ENCODE measurements around the gene PCBD2. TPM values are rescaled to one million over a fixed set of nuclear protein-coding genes. Genes with fewer than 3 reads are reported as not detected.
A peak's percentile ranks its signal among the peaks of the same experiment; 100 is the strongest.

The PCBD2 gene
- total RNA-seq, 1 donor from 2014 or later, result 14.1 TPM

DNA sequence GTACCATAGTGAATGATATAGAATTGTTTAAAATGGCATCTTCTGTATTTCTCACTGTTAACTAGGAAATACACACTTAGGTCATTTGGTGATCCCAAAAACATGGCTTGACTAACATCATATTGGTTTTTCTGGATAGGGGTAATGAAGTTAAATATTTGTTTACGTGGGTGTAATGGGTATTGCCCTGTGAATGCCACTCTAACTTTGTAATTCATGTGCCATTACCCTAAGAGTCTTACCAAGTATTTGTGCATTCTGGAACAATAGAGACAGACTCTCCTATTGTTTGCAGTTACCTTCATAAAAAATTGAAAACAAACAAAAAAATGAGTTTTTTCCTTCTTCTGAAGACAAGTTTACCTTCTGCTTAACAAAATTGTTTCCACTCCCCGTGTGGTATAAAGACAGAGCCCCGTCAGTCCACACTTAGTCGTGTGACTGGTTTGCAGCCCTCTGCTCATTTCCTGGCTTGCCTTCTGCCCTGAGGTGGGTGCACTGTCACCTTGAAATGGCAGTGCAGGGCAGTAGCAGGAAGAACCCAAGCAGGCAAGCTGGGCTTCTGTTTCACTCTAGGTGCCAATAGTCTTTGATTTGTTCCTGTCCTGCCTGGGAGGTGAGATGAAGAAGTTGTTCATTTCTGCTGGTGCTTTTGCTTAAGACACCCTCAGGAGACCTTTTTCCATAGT lies 53.1 kb downstream of the PCBD2 start:
- H3K4me3 Mint-ChIP-seq, result no peak overlapping the region
- H3K27me3 Mint-ChIP-seq, result no peaks in the 10 kb centered on the region
- intact Hi-C loops (cut with micrococcal nuclease), result no loop called here
- no peak for DNase-seq
- peaks cover 23% of the 10 kb centered on the region for H3K36me3 Mint-ChIP-seq (ENCODE audit: low read depth)
- H3K27ac Mint-ChIP-seq, result no peak overlapping the region
- H3K9me3 Mint-ChIP-seq, result peaks cover 4% of the 10 kb centered on the region
- H3K4me1 Mint-ChIP-seq, result peaks cover 2% of the 10 kb centered on the region

DNA sequence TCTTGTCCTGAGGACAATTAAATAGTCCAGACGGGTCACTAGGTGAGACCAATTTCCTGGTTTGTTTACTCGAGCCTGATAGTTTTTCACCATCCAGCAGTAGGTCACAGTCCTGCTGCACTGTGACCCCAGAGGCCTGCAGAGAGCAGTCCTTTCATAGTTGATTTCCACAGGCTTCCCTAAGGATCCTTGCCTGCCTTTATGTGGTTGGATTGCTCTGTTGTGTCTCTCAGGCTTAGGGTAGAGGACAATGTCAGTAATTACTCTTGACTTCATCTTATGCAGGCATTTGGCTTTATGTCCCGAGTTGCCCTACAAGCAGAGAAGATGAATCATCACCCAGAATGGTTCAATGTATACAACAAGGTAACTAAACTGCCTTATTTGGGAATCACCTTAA lies 53.8 kb downstream of the PCBD2 start:
- no peaks in the 10 kb centered on the region for H3K27me3 Mint-ChIP-seq
- H3K36me3 Mint-ChIP-seq (ENCODE audit: low read depth), result peaks cover 23% of the 10 kb centered on the region
- DNase-seq, result no peak
- peaks cover 4% of the 10 kb centered on the region for H3K4me1 Mint-ChIP-seq
- intact Hi-C loops (cut with micrococcal nuclease), result no loop called here
- H3K9me3 Mint-ChIP-seq, result peaks cover 4% of the 10 kb centered on the region
- no peak overlapping the region for H3K4me3 Mint-ChIP-seq
- H3K27ac Mint-ChIP-seq, result no peak overlapping the region

DNA sequence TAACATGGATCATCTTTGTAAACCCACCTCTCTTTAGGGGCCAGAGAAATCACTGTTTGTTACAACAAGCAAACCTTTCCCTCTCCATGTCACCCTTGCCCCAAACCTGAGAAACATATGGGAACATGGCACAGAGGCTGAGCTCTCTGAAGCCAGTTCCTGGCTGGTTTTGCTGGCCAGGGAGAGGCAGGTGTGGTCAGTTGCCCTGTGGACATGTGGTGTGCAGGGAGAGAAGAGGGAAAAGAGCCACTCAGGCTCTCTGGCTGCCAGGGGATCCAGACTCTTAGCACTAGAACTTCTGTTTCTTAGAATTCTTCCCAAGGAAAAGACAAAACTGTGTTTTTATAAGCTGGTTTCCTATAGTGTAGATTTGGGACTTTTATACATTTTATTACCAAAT lies 58.2 kb downstream of the PCBD2 start:
- intact Hi-C loops (cut with micrococcal nuclease), result no loop called here
- Mint-ChIP-seq H3K27me3 (no peaks in the 10 kb centered on the region), H3K36me3 (ENCODE audit: low read depth) (peaks cover 22% of the 10 kb centered on the region), H3K4me1 (peaks cover 25% of the 10 kb centered on the region), H3K4me3 (no peak overlapping the region), H3K27ac (no peak overlapping the region), H3K9me3 (no peaks in the 10 kb centered on the region)
- no peak for DNase-seq

DNA sequence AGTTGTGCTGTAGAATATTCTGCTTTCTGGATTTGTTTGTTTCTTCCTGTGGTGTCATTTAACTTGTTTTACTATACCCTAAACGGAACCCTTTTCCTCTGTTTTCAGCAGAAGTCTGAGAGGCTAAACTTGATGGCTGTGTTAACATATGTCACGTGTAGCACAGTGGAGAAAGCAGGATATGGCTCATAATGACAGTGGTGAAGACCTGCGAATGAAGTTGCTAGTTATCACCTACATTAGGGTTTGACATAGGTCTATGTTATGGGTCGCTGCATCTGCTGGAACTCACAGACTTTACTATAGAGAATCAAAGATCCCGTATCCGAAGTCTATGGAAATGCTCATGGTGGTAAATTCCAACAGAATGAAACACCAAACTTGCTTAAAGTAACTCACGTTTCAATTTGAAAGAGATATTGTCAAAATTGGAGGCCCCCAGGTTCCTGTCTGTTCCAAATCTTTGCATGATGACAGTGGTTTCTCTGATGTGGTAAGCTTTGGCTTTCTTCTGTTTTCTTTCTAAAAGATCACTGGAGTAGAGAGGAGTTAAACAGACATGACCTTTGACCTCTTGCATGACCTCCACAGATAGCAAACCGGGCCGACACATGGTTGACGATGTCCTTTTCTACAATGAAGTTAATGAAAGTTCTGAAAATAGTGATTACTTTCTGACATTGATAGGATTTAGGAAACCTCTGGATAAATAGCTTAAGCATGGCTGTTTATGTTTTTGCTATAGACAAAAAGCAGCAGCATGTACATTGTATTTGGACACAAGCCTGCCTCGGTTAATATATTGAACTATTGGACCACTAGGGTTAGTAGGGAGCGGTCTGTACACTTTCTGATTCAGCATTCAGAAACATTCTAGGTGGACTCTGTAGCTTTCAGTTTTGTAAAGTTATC lies 59.7 kb downstream of the PCBD2 start:
- DNase-seq, result peak; percentile 78
- Mint-ChIP-seq H3K36me3 (ENCODE audit: low read depth) (peaks cover 22% of the 10 kb centered on the region), H3K4me1 (peaks cover 23% of the 10 kb centered on the region), H3K4me3 (peak overlapping the region; percentile 53), H3K27ac (peak overlapping the region; percentile 75), H3K27me3 (no peaks in the 10 kb centered on the region), H3K9me3 (no peaks in the 10 kb centered on the region)
- intact Hi-C loops (cut with micrococcal nuclease), result loop anchor here (1.0 kb wide), 1 partner anchor 44 kb away; no protein-coding TSS in a partner anchor

DNA sequence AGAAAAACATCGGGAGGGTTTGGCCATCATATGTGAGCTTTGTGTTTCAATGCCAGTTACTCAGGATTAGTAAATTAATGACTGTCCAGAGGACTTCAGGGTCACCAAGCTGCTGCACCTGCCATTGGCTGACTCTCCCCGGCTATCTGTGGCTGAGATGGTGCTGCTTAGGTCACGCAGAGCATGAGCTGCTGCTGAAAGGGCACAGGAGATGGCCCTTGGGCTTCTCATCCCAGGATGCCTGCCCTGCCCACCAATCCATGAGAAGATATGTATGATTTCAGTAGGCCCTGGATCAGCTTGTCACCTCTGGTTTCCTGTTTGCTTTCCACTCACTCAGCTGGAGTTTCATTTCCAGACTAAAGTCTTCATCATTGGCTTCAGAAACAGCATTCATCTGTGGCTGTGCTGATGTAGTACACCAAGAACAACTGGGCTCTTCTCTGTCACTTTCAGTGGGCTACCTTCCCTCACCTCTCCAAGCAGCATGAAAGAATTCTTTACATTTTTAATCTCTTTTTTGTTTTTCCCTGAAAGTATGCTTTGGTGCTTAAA lies 60.4 kb downstream of the PCBD2 start:
- Mint-ChIP-seq H3K36me3 (ENCODE audit: low read depth) (peaks cover 21% of the 10 kb centered on the region), H3K27me3 (no peaks in the 10 kb centered on the region), H3K4me1 (peaks cover 23% of the 10 kb centered on the region), H3K4me3 (peak overlapping the region; percentile 53), H3K9me3 (no peaks in the 10 kb centered on the region), H3K27ac (peak overlapping the region; percentile 85)
- intact Hi-C loops (cut with micrococcal nuclease), result no loop called here
- peak; percentile 60 for DNase-seq

DNA sequence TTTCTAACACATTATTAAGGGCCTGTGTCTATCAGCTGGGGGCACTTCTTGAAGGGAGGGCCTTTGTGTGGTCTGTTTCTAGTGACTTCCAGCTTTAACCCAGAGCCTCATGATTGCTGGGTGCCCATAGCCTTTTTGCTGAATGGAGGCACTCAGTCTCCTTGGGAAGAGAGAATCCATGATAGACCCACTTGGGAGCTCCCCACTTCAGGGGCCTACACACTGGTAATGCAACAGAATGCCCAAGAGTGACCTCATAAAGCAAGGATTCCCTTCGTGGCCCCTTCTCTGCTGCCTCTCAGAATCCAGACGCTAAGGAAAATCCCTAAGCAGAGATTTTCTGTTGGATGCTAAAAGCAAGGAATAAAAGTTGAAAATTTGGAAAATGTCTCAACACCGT lies 62.7 kb downstream of the PCBD2 start, which contains the start of gene CATSPER3:
Gene CATSPER3, plus strand, starts transcription at position 301 of the 400 bp plus-strand sequence. Its CDS starts 85 bp downstream, at position 386.
- H3K27ac Mint-ChIP-seq, result no peak within 1 kb of the TSS
- DNase-seq, result no peak
- peaks cover 12% of the 10 kb centered on the region for H3K36me3 Mint-ChIP-seq (ENCODE audit: low read depth)
- intact Hi-C loops (cut with micrococcal nuclease), result no loop called here
- H3K27me3 Mint-ChIP-seq, result no peaks in the 10 kb centered on the region
- no peaks in the 10 kb centered on the region for H3K9me3 Mint-ChIP-seq
- peaks cover 23% of the 10 kb centered on the region for H3K4me1 Mint-ChIP-seq
- no peak within 1 kb of the TSS for H3K4me3 Mint-ChIP-seq

DNA sequence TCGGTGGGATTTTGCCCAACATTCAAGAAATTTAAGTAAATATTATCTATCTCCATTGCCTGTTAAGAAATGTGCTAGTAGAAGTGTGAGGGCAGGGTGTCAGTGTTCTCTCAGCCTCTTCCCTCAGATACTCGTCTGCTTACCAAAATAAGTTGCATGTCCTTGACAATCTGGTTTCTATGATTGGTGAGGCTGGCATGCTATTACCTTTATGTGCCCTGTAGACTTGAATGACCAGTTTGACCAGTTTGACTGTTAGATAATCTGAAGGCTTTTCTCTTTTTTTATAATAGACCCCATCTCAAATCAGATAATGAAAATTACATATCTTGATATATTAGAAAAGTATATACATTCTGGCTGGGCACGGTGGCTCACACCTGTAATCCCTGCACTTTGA lies 63.1 kb downstream of the PCBD2 start:
- Mint-ChIP-seq H3K4me1 (peaks cover 23% of the 10 kb centered on the region), H3K27me3 (no peaks in the 10 kb centered on the region), H3K27ac (no peak overlapping the region), H3K9me3 (no peaks in the 10 kb centered on the region), H3K36me3 (ENCODE audit: low read depth) (peaks cover 11% of the 10 kb centered on the region), H3K4me3 (no peak overlapping the region)
- DNase-seq, result no peak
- intact Hi-C loops (cut with micrococcal nuclease), result no loop called here

DNA sequence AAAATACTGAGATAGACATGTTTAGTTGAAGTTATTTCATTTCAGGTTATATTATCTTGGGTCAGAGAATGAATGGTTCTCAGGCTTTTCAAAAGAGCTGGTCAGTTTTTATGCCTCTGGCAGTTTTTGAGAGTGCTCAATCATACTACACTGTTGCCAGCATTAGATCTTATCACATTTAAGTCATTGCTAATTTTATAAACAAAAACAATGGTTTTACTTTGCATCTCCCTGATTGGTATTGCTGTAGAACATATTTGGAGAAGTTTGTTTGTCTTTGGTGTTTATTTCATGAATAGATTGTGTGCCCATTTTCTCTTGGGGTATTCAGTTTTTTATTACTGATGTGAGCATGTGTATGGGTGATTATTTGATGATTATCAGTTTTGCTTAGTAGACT lies 64.2 kb downstream of the PCBD2 start:
- H3K27me3 Mint-ChIP-seq, result no peaks in the 10 kb centered on the region
- peaks cover 11% of the 10 kb centered on the region for H3K36me3 Mint-ChIP-seq (ENCODE audit: low read depth)
- no peak overlapping the region for H3K4me3 Mint-ChIP-seq
- H3K4me1 Mint-ChIP-seq, result peaks cover 19% of the 10 kb centered on the region
- intact Hi-C loops (cut with micrococcal nuclease), result no loop called here
- H3K27ac Mint-ChIP-seq, result no peak overlapping the region
- no peaks in the 10 kb centered on the region for H3K9me3 Mint-ChIP-seq
- DNase-seq, result no peak

DNA sequence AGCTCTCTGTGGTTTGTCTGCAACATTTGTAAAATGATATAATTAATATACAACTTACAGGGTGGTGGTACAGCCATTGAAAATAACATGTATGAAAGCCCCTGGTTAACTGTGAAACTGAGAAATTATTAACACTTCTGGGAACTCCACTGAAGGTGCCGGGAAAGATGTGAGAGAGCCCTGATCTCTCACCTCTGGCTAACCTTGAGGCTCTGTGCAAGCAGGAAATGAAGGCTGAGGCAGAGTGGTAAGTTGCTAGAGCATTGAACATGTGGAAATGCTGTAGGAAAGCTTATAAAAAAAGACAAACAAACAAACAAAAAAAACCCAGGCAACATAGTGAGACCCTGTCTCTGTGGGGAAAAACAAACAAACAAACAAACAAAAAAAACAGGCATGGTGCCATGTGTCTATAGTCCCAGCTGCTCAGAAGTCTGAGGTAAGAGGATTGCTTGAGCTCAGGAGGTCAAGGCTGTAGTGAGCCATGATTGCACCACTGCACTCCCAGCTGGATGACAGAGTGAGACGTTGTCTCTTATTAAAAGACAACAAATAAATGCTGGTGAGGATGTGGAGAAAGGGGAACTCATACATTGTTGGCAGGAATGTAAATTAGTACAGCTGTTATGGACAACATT lies 70.3 kb downstream of the PCBD2 start:
- Mint-ChIP-seq H3K27ac (no peak overlapping the region), H3K27me3 (no peaks in the 10 kb centered on the region)
- intact Hi-C loops (cut with micrococcal nuclease), result no loop called here

DNA sequence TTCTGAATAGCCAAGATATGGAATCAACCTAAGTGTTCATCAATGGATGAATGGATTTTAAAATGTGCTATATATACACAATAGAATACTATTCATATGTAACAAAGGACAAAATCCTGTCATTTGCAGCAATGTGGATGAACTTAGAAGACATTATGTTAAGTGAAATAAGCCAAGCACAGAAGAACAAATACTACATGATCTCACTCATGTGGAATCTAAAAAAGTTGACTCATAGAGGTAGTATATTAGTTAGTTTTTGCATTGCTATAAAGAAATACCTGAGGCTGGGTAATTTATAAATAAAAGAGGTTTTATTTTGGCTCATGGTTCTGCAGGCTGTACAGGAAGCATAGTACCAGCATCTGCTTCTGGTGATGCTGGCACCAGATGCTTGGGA lies 70.9 kb downstream of the PCBD2 start:
- Mint-ChIP-seq H3K27me3 (no peaks in the 10 kb centered on the region), H3K27ac (no peak overlapping the region), H3K4me1 (no peaks in the 10 kb centered on the region), H3K4me3 (no peak overlapping the region), H3K9me3 (no peaks in the 10 kb centered on the region), H3K36me3 (ENCODE audit: low read depth) (peaks cover 4% of the 10 kb centered on the region)
- DNase-seq, result no peak
- intact Hi-C loops (cut with micrococcal nuclease), result no loop called here

More for the DNA sequence above, 70.3 kb downstream of the PCBD2 start:
- Mint-ChIP-seq H3K36me3 (ENCODE audit: low read depth) (peaks cover 4% of the 10 kb centered on the region), H3K9me3 (no peaks in the 10 kb centered on the region), H3K4me1 (no peaks in the 10 kb centered on the region), H3K4me3 (no peak overlapping the region)
- no peak for DNase-seq

DNA sequence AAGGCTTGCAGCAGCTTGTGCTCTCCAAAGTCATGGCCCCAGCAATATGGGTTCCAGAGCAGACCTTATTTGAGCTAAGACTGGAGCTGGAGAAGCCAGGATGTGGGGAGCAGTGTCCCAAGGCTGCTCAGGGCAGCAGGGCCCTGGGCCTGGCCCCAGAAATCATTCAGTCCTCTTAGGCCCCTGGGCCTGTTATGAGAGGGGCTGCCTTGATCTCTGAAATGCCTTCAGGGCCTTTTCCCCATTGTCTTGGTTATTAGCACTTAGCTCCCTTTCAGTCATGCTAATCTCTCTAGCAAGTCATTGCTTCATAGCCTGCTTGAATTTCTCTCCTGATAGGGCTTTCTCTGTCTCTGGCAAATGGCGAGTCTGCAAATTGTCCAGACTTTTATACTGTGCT lies 71.9 kb downstream of the PCBD2 start:
- intact Hi-C loops (cut with micrococcal nuclease), result no loop called here
- peaks cover 4% of the 10 kb centered on the region for H3K36me3 Mint-ChIP-seq (ENCODE audit: low read depth)
- no peaks in the 10 kb centered on the region for H3K27me3 Mint-ChIP-seq
- no peak overlapping the region for H3K4me3 Mint-ChIP-seq
- H3K9me3 Mint-ChIP-seq, result peaks cover 10% of the 10 kb centered on the region
- H3K27ac Mint-ChIP-seq, result no peak overlapping the region
- no peak for DNase-seq
- H3K4me1 Mint-ChIP-seq, result no peaks in the 10 kb centered on the region

DNA sequence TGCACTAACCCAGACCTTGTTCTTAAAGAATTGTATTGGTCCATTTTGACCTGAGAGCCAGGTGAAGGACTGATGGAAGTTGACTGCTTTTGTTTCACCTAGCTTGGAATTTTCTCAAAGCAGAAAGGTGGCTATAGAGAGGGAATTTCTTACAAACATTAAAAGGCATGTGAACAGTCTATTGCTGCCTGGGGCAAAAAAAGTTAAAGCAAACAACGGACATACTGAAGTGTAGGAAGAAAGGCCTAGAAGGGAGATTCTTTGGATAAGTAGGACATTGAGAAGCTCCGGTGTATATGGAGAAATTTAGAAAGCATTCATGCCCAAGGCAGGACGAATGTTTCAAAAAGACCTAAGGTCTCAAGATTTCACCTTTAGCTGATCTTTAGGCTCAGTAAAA lies 74.5 kb downstream of the PCBD2 start:
- no peak overlapping the region for H3K4me3 Mint-ChIP-seq
- H3K27me3 Mint-ChIP-seq, result no peaks in the 10 kb centered on the region
- no peak for DNase-seq
- intact Hi-C loops (cut with micrococcal nuclease), result no loop called here
- peaks cover 25% of the 10 kb centered on the region for H3K9me3 Mint-ChIP-seq
- H3K27ac Mint-ChIP-seq, result no peak overlapping the region
- no peaks in the 10 kb centered on the region for H3K4me1 Mint-ChIP-seq
- H3K36me3 Mint-ChIP-seq (ENCODE audit: low read depth), result peaks cover 9% of the 10 kb centered on the region

DNA sequence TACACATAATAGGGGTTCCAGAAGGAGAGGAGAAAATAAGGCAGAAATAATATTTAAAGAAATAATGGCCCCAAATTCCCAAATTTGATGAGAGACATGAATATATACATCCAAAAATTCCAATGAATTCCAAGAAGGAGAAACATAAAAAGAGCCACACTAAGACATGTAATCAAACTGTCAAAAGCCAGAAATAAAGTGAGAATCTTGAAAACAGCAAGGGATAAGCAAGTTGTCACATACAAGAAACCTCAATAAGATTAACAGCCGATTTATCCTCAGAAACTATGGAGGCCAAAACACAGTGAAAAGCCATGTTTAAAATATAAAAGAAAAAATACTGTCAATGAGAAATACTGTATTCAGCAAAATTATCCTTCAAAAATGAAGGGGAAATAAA lies 77.3 kb downstream of the PCBD2 start:
- no peaks in the 10 kb centered on the region for H3K4me1 Mint-ChIP-seq
- peaks cover 4% of the 10 kb centered on the region for H3K27me3 Mint-ChIP-seq
- H3K36me3 Mint-ChIP-seq (ENCODE audit: low read depth), result peaks cover 7% of the 10 kb centered on the region
- intact Hi-C loops (cut with micrococcal nuclease), result no loop called here
- no peak for DNase-seq
- peaks cover 26% of the 10 kb centered on the region for H3K9me3 Mint-ChIP-seq
- H3K4me3 Mint-ChIP-seq, result no peak overlapping the region
- no peak overlapping the region for H3K27ac Mint-ChIP-seq
